ENCODE data around the gene VAV2.

The VAV2 gene

DNA sequence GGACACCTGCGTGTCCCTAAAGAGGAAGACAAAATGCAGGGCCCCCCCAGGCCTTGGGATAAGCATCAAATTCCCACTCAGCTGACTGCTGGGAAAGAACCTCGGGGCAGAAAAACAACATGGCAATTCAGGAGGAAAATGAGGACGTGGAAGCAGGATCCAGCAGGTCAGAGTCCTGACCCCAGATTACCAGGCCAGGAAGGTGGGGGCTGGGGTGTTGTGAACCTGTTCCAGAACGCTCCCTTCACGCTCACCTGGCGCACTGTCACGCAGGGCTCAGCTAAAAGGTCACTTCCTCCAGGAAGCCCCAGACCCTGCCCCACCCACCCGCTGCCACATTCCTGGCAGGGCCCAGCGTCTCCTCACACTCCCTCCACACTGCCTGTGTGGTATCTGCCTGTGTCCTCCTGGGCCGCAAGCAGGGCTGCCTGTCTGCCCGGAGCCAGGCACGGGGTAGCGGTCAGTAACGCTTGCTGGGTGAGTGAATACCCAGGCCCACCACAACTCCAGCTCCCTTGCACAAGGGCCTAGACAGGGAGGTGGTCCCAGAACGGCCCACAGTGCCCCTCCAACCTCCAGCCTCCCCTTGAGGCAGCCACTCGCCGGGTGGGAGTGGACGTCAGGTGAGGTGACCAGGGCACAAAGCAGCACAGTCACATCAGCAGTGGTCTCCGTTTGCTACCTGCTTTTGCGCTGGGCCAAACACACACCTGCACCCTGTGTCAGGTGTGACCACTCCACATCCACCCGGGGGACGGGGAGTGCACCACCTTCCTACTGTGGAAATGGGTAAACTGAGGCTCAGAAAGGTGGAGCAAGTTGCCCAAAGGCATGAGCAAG lies 18.1 kb downstream of the VAV2 start:
- TF ChIP-seq, protein P1, sequence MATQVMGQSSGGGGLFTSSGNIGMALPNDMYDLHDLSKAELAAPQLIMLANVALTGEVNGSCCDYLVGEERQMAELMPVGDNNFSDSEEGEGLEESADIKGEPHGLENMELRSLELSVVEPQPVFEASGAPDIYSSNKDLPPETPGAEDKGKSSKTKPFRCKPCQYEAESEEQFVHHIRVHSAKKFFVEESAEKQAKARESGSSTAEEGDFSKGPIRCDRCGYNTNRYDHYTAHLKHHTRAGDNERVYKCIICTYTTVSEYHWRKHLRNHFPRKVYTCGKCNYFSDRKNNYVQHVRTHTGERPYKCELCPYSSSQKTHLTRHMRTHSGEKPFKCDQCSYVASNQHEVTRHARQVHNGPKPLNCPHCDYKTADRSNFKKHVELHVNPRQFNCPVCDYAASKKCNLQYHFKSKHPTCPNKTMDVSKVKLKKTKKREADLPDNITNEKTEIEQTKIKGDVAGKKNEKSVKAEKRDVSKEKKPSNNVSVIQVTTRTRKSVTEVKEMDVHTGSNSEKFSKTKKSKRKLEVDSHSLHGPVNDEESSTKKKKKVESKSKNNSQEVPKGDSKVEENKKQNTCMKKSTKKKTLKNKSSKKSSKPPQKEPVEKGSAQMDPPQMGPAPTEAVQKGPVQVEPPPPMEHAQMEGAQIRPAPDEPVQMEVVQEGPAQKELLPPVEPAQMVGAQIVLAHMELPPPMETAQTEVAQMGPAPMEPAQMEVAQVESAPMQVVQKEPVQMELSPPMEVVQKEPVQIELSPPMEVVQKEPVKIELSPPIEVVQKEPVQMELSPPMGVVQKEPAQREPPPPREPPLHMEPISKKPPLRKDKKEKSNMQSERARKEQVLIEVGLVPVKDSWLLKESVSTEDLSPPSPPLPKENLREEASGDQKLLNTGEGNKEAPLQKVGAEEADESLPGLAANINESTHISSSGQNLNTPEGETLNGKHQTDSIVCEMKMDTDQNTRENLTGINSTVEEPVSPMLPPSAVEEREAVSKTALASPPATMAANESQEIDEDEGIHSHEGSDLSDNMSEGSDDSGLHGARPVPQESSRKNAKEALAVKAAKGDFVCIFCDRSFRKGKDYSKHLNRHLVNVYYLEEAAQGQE (IDR thresholded peaks at IDR 0.05; ENCODE audit: low read depth) = no peak
- TF ChIP-seq NFIC (IDR thresholded peaks at IDR 0.05) (no peak), YY1 (IDR thresholded peaks at IDR 0.05; ENCODE audit: low read depth) (no peak), RAD21 (IDR thresholded peaks at IDR 0.05; ENCODE audit: low read depth) (no peak), CEBPB (IDR thresholded peaks at IDR 0.05) (no peak), EP300 (IDR thresholded peaks at IDR 0.05; ENCODE audit: borderline replicate concordance) (no peak), TCF12 (IDR thresholded peaks at IDR 0.05; ENCODE audit: low read depth) (no peak), FOXM1 (IDR thresholded peaks at IDR 0.05; ENCODE audit: borderline replicate concordance, low read depth) (no peak), TEAD4 (IDR thresholded peaks at IDR 0.05) (no peak)
- TF ChIP-seq, protein P2, sequence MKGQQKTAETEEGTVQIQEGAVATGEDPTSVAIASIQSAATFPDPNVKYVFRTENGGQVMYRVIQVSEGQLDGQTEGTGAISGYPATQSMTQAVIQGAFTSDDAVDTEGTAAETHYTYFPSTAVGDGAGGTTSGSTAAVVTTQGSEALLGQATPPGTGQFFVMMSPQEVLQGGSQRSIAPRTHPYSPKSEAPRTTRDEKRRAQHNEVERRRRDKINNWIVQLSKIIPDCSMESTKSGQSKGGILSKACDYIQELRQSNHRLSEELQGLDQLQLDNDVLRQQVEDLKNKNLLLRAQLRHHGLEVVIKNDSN (IDR thresholded peaks at IDR 0.05) = no peak
- TF ChIP-seq, protein P3, sequence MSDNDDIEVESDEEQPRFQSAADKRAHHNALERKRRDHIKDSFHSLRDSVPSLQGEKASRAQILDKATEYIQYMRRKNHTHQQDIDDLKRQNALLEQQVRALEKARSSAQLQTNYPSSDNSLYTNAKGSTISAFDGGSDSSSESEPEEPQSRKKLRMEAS (IDR thresholded peaks at IDR 0.05) = no peak

GRCh38 chr9:133973111-133973790 lies 18.9 kb downstream of the VAV2 start:
- TF ChIP-seq, protein P2 (IDR thresholded peaks at IDR 0.05) = no peak
- TF ChIP-seq NFIC (IDR thresholded peaks at IDR 0.05) (no peak), ZBTB7A (IDR thresholded peaks at IDR 0.05; ENCODE audit: low read depth) (no peak), FOXM1 (IDR thresholded peaks at IDR 0.05; ENCODE audit: borderline replicate concordance, low read depth) (no peak), YY1 (IDR thresholded peaks at IDR 0.05; ENCODE audit: low read depth) (no peak), RAD21 (IDR thresholded peaks at IDR 0.05; ENCODE audit: low read depth) (no peak), TCF12 (IDR thresholded peaks at IDR 0.05; ENCODE audit: low read depth) (no peak), TEAD4 (IDR thresholded peaks at IDR 0.05) (no peak)
- TF ChIP-seq, protein P3 (IDR thresholded peaks at IDR 0.05) = no peak

DNA sequence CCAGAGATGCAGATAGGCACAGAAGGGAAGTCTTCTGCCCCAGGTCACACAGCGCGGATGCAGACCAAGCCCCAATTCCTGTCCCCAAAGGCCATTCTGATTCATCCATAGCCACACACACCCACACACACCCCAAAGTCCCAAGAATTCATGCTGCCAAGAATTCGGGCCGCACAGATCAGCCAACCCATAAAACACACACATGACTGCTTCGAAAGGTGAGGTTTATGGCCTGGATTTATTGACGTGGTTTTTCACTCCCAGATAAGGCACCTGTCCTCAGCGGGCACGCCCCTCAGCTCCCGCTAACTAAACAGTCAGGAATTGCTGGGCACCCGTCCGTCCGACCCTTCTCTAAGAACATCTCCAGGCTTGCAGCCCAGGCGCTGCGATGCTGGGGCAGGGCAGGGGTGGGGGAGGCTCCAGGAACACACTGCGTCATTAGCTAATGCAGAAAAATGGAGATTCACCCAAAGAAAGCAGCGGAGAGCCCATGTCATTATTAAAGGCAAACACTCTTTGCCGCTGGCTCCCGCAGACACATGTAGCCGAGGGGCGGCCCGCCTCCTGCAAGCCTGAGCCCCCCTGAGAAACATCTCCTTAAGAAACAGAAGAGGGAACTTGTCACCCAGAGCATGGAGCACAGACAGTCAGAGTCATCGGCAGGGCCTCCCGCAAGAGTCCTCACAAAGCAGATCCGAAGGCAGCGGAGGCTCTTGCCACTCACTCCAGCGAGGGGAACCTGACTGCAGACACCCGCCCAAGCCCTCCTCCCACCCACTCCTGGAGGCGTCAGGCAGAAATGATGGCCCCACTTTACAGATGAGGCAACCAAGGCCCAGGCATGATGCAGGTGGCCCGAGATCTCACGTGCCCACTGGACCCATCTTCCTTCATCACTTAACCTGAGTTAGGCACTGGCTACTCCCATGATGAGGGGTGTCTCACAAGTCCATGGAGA lies 19.9 kb downstream of the VAV2 start:
- TF ChIP-seq, protein P3 (IDR thresholded peaks at IDR 0.05) = no peak
- no peak for TF ChIP-seq CEBPB (IDR thresholded peaks at IDR 0.05)
- no peak for TF ChIP-seq ZBTB7A (IDR thresholded peaks at IDR 0.05; ENCODE audit: low read depth)
- TF ChIP-seq EGR1 (IDR thresholded peaks at IDR 0.05) = no peak
- no peak for TF ChIP-seq CREB1 (IDR thresholded peaks at IDR 0.05; ENCODE audit: low read depth)
- no peak for TF ChIP-seq RAD21 (IDR thresholded peaks at IDR 0.05; ENCODE audit: low read depth)
- TF ChIP-seq, protein P1 (IDR thresholded peaks at IDR 0.05; ENCODE audit: low read depth) = no peak
- TF ChIP-seq NFIC (IDR thresholded peaks at IDR 0.05) = no peak
- no peak for TF ChIP-seq TAF1 (IDR thresholded peaks at IDR 0.05; ENCODE audit: low read depth)
- TF ChIP-seq, protein P2 (IDR thresholded peaks at IDR 0.05) = no peak
- no peak for TF ChIP-seq EP300 (IDR thresholded peaks at IDR 0.05; ENCODE audit: borderline replicate concordance)
- TF ChIP-seq YY1 (IDR thresholded peaks at IDR 0.05; ENCODE audit: low read depth) = no peak
- TF ChIP-seq TCF12 (IDR thresholded peaks at IDR 0.05; ENCODE audit: low read depth) = no peak
- no peak for TF ChIP-seq FOXM1 (IDR thresholded peaks at IDR 0.05; ENCODE audit: borderline replicate concordance, low read depth)
